ENCODE results near the gene ALOXE3.
A peak's percentile ranks its signal among the peaks of the same experiment; 100 is the strongest.

Gene ALOXE3

GRCh38 chr17:8153957-8154607 lies 35.8 kb upstream of the ALOXE3 start:
- peak; percentile 88 to 92 for DNase-seq

GRCh38 chr17:8153525-8153956 lies 35.2 kb upstream of the ALOXE3 start:
- peak; percentile 65 to 69 for DNase-seq

GRCh38 chr17:8153031-8153451 lies 34.7 kb upstream of the ALOXE3 start:
- no peak for DNase-seq

- DNase-seq: peak; percentile 87 to 95
Measured at GRCh38 chr17:8152112-8152775, 33.9 kb upstream of the ALOXE3 start, which contains the start of gene PER1. TSS of gene PER1 (minus strand) at chr17:8152404. CDS start at chr17:8150706, 1,698 bp downstream.

GRCh38 chr17:8151641-8152111 lies 33.4 kb upstream of the ALOXE3 start:
- peak; percentile 46 to 47 for DNase-seq

- peak; percentile 88 to 91 for DNase-seq
Measured at GRCh38 chr17:8151120-8151640, 32.9 kb upstream of the ALOXE3 start.

GRCh38 chr17:8150194-8151119 lies 32.1 kb upstream of the ALOXE3 start:
- DNase-seq: no peak

- DNase-seq: no peak
Measured at GRCh38 chr17:8149419-8150193, 31.3 kb upstream of the ALOXE3 start.

- no peak for DNase-seq
Measured at GRCh38 chr17:8148560-8148959, 30.2 kb upstream of the ALOXE3 start.

- DNase-seq: no peak
Measured at GRCh38 chr17:8147805-8148404, 29.6 kb upstream of the ALOXE3 start.

GRCh38 chr17:8147141-8147804 lies 29.0 kb upstream of the ALOXE3 start:
- DNase-seq: no peak

- DNase-seq: no peak
Measured at GRCh38 chr17:8146381-8147140, 28.2 kb upstream of the ALOXE3 start.

- no peak for DNase-seq
Measured at GRCh38 chr17:8145811-8146210, 27.5 kb upstream of the ALOXE3 start.

GRCh38 chr17:8144401-8145231 lies 26.3 kb upstream of the ALOXE3 start:
- no peak for DNase-seq

- no peak for DNase-seq
Measured at GRCh38 chr17:8143581-8144400, 25.5 kb upstream of the ALOXE3 start.

GRCh38 chr17:8142887-8143580 lies 24.7 kb upstream of the ALOXE3 start:
- no peak for DNase-seq

GRCh38 chr17:8142158-8142886 lies 24.0 kb upstream of the ALOXE3 start:
- DNase-seq: no peak

All from stimulated activated CD4-positive, alpha-beta T cell treated with anti-CD3 and anti-CD28 coated beads, Interleukin-2, amount 100 ng/mL, for 24 hours (primary cell).